GM12878 (cell line): ENCODE results near the gene GOLGA7B. TPM values are rescaled to one million over a fixed set of nuclear protein-coding genes. Genes with fewer than 3 reads are reported as not detected.

Experiments used
- ATAC-seq: fragments of 200-7000 bp; cut with Tn5 transposase; 3 replicates; pipeline ENCODE4 v1.9.1; 2020; ENCODE audit warnings: mild to moderate bottlenecking, moderate library complexity
- BruUV-seq: library from RNA; stranded (reverse); fragments of 400-500 nt; replicated peaks from 2 replicates; lab custom pipeline; 2021; lab: Mats Ljungman, UMichigan
- CTCF ChIA-PET: fragments of 300-600 bp; sonication (Branson Sonifier 250); formaldehyde crosslinking; extraction: SDS; loops from one replicate; lab custom pipeline; 2021; ENCODE audit warnings: inconsistent platforms; lab: Yijun Ruan, JAX
- POLR2A ChIA-PET: fragments of 350-600 bp; formaldehyde crosslinking; extraction: SDS; loops from one replicate; lab custom pipeline; 2021; ENCODE audit warnings: inconsistent platforms; lab: Charles Lee
- RAD21 ChIA-PET: fragments of 300-600 bp; sonication (Branson Sonifier 250); formaldehyde crosslinking; loops from one replicate; lab custom pipeline; 2023; ENCODE audit warnings: antibody characterized with exemption; ENCODE audit not compliant: unreplicated experiment; lab: Charles Lee
- SMC1A ChIA-PET: fragments of 300-600 bp; sonication (Branson Sonifier 250); formaldehyde crosslinking; loops from one replicate; lab custom pipeline; 2023; ENCODE audit not compliant: unreplicated experiment, uncharacterized antibody; lab: Charles Lee
- DNase-seq: peaks from one replicate; pipeline ENCODE4 v3.0.0-alpha.2; 2011; ENCODE audit warnings: low read depth, low spot score
- FAIRE-seq: peaks from 3 replicates; lab custom pipeline; 2011; peaks lifted over from hg19 to GRCh38; lab: Jason Lieb, UNC
- H2AFZ ChIP-seq: 2 replicates; pipeline ENCODE4 v1.6.0; 2011; ENCODE audit warnings: low read depth, low read length, control low read depth; ENCODE audit not compliant: control insufficient read depth
- H3K27ac ChIP-seq: 2 replicates; pipeline ENCODE4 v1.5.1; 2011; ENCODE audit warnings: control low read depth; ENCODE audit not compliant: control insufficient read depth, insufficient read depth
- H3K27me3 ChIP-seq, 2 experiments: replicated peaks in 1 of 2; 2 replicates each; pipeline versions ENCODE4 v1.6.0 to v1.6.1; 2011; ENCODE audit warnings: low read length in 1 of 2; ENCODE audit not compliant: control insufficient read depth in 2 of 2, insufficient read depth in 2 of 2
- H3K36me3 ChIP-seq, 2 experiments: 2 replicates each; pipeline ENCODE4 v1.5.1; 2011; ENCODE audit warnings: low read length in 1 of 2; ENCODE audit not compliant: control insufficient read depth in 2 of 2, insufficient read depth in 2 of 2
- H3K4me1 ChIP-seq: 2 replicates; pipeline ENCODE4 v1.6.1; 2011; ENCODE audit warnings: mild to moderate bottlenecking, low read length, moderate library complexity, mixed read lengths; ENCODE audit not compliant: control insufficient read depth, insufficient read depth
- H3K4me2 ChIP-seq: 2 replicates; pipeline ENCODE4 v1.6.0; 2011; ENCODE audit warnings: control low read depth; ENCODE audit not compliant: control insufficient read depth, insufficient read depth
- H3K4me3 ChIP-seq: fragments of 200-600 bp; sonication (generic); 2 replicates; pipeline ENCODE4 v1.5.1; 2016
- H3K79me2 ChIP-seq: 2 replicates; pipeline ENCODE4 v1.6.0; 2011; ENCODE audit warnings: low read length; ENCODE audit not compliant: control insufficient read depth, insufficient read depth
- H3K9ac ChIP-seq: 2 replicates; pipeline ENCODE4 v1.8.0; 2011; ENCODE audit warnings: low read length, control low read depth, mixed read lengths; ENCODE audit not compliant: control insufficient read depth, insufficient read depth
- H3K9me3 ChIP-seq: replicated peaks from 3 replicates; pipeline ENCODE4 v1.5.1; 2011; ENCODE audit warnings: mild to moderate bottlenecking, low read length; ENCODE audit not compliant: control insufficient read depth, insufficient read depth
- H4K20me1 ChIP-seq: 2 replicates; pipeline ENCODE4 v1.6.0; 2011; ENCODE audit not compliant: control insufficient read depth, insufficient read depth
- PAX5 ChIP-seq: IDR thresholded peaks from 2 replicates; pipeline ENCODE4 v1.6.1; 2011; ENCODE audit warnings: low read depth, low read length, borderline replicate concordance
- REST ChIP-seq: IDR thresholded peaks from 2 replicates; pipeline ENCODE4 v1.6.1; 2012; ENCODE audit warnings: mild to moderate bottlenecking, low read depth, low read length
- WGBS: methylation state at CpG from one replicate; pipeline ENCODE4 v1.1.6; 2016; ENCODE audit warnings: low lambda C conversion rate; ENCODE audit not compliant: insufficient replicate concordance, insufficient coverage; ENCODE audit errors: missing lambda C conversion rate; 5-methylcytosine and 5-hydroxymethylcytosine counted together
- in situ Hi-C: fragments of 300-500 bp; cut with MboI; formaldehyde crosslinking; loops from 9 replicates; pipeline ENCODE4 v1.14.3; 2018; ENCODE audit warnings: mixed read lengths
- intact Hi-C: fragments of 100-400 bp; cut with micrococcal nuclease; formaldehyde crosslinking; loops from one replicate; pipeline ENCODE4 v1.14.2; 2022; ENCODE audit not compliant: unreplicated experiment
- polyA plus RNA-seq, 11 experiments: library from polyadenylated mRNA; depleted of rRNA in 4 of 11; unstranded in 6 of 11; stranded (reverse) in 5 of 11; fragments of >200 nt; fragmentation: Nextera tagmentation in 4 of 11; fragmentation: Illumina TruSeq in 1 of 11; extraction: Ambion mirVana in 4 of 11; extraction: Trizol in 1 of 11; gene quantifications; 1 replicate in 1 of 11; 2 replicates in 10 of 11; pipeline versions ENCODE4 v1.2.1 to v1.2.3, GENCODE V29; 2011 to 2016; ENCODE audit warnings: inconsistent platforms in 2 of 11, missing spikeins in 2 of 11, low read depth in 1 of 11
- total RNA-seq, 4 experiments: library from RNA; depleted of rRNA in 3 of 4; stranded (reverse); fragments of >200 nt in 3 of 4; fragmentation: Illumina TruSeq in 1 of 4; extraction: Trizol in 1 of 4; gene quantifications; 2 replicates each; pipeline versions ENCODE4 v1.2.1 to v1.2.3, GENCODE V29; 2013 to 2021

Gene GOLGA7B
- total and polyA plus RNA-seq, 10 of the 15 experiments (the other 5 are each of a cell fraction or from before 2014, with no cell fraction given), result 0.01 to 0.02 (median 0.01) TPM; not detected in 7

- ChIA-PET SMC1A (no interaction called here), CTCF (interaction anchor here (1.1 to 1.2 kb wide), 2 partner anchors 11 to 161 kb away, joined by 3 read pairs; no protein-coding TSS in a partner anchor), RAD21 (no interaction called here), POLR2A (no interaction called here)
- intact Hi-C loops, result no loop called here
- Histone ChIP-seq H3K4me2 (no peak overlapping the region), H3K4me3 (no peak overlapping the region), H3K4me1 (no peaks in the 10 kb centered on the region), H3K27me3 (no peaks in the 10 kb centered on the region; a peak in 1 of 4 replicates), H3K27ac (no peak overlapping the region), H4K20me1 (no peaks in the 10 kb centered on the region), H3K79me2 (no peaks in the 10 kb centered on the region), H3K9me3 (no peaks in the 10 kb centered on the region), H2AFZ (no peak overlapping the region), H3K36me3 (no peaks in the 10 kb centered on the region), H3K9ac (no peak overlapping the region)
- no peak for DNase-seq
- no peak for TF ChIP-seq REST
- TF ChIP-seq PAX5, result no peak
- FAIRE-seq, result no peak
- no TSS peak for BruUV-seq
- 55% methylated on average over 10 of the region's 10 CpGs for WGBS
- ATAC-seq, result no peak
- in situ Hi-C loops, result no loop called here
Measured at GRCh38 chr10:97880109-97880508, 30.5 kb downstream of the GOLGA7B start.
